HepG2 (cell line): Measurements from ENCODE around the gene ESYT2.

ENCODE experiments used
- BHLHE40 ChIP-seq: IDR thresholded peaks from 2 replicates; pipeline ENCODE4 v1.6.1; 2011; ENCODE audit warnings: low read length, improper control_type of control experiment
- CREB1 ChIP-seq, 2 experiments: fragments of 450-650 bp in 1 of 2; IDR thresholded peaks; 2 replicates each; pipeline ENCODE4 v1.6.1; 2016 to 2017; ENCODE audit warnings: control low read depth in 1 of 2, mild to moderate bottlenecking in 1 of 2, missing compliant biosample characterization in 1 of 2, missing genetic modification characterization in 1 of 2
- CTCF ChIP-seq: sonication (generic); formaldehyde crosslinking; IDR thresholded peaks from 2 replicates; pipeline ENCODE4 v1.5.0; 2020; ENCODE audit warnings: mild to moderate bottlenecking, missing genetic modification reagents, moderate library complexity
- FOXC1 ChIP-seq: sonication (generic); formaldehyde crosslinking; IDR thresholded peaks from 2 replicates; pipeline ENCODE4 v1.8.0; 2022; ENCODE audit warnings: mild to moderate bottlenecking, missing genetic modification reagents, borderline replicate concordance
- GABPA ChIP-seq, 2 experiments: IDR thresholded peaks; 2 replicates each; pipeline ENCODE4 v1.6.1; 2011 to 2016; ENCODE audit warnings: low read depth in 2 of 2, low read length in 1 of 2, missing biosample characterization in 1 of 2, missing genetic modification characterization in 1 of 2
- MYC ChIP-seq: sonication (generic); formaldehyde crosslinking; IDR thresholded peaks from 2 replicates; pipeline ENCODE4 v1.9.0; 2021; ENCODE audit warnings: missing genetic modification reagents, borderline replicate concordance
- MZF1 ChIP-seq: sonication (generic); formaldehyde crosslinking; IDR thresholded peaks from 2 replicates; pipeline ENCODE4 v1.8.1; 2023; ENCODE audit warnings: mild to moderate bottlenecking, missing genetic modification reagents, borderline replicate concordance
- NR2C2 ChIP-seq: sonication (generic); formaldehyde crosslinking; IDR thresholded peaks from 2 replicates; pipeline ENCODE4 v1.4.0; 2020; ENCODE audit warnings: missing genetic modification reagents, mild to moderate bottlenecking, moderate library complexity, borderline replicate concordance
- POLR2A ChIP-seq, 2 experiments: IDR thresholded peaks; 2 replicates each; pipeline ENCODE4 v1.6.1; 2011; ENCODE audit warnings: low read depth in 2 of 2, low read length in 2 of 2, mild to moderate bottlenecking in 1 of 2, moderate library complexity in 1 of 2; ENCODE audit not compliant: insufficient read depth in 1 of 2
- POLR2AphosphoS2 ChIP-seq: IDR thresholded peaks from 2 replicates; pipeline ENCODE4 v1.6.1; 2011; ENCODE audit warnings: low read depth, low read length, improper control_type of control experiment
- POLR2AphosphoS5 ChIP-seq: IDR thresholded peaks from 2 replicates; pipeline ENCODE4 v1.6.1; 2012; ENCODE audit warnings: low read depth, low read length
- PPARG ChIP-seq: conservative IDR thresholded peaks from 2 replicates; pipeline ENCODE4 v1.6.1; 2016; ENCODE audit warnings: missing biosample characterization, missing genetic modification reagents
- RAD51 ChIP-seq: fragments of 450-650 bp; IDR thresholded peaks from 2 replicates; pipeline ENCODE4 v1.6.1; 2016; ENCODE audit warnings: borderline replicate concordance
- ZBTB42 ChIP-seq: sonication (generic); formaldehyde crosslinking; IDR thresholded peaks from 2 replicates; pipeline ENCODE4 v1.5.0; 2020; ENCODE audit warnings: mild to moderate bottlenecking, missing genetic modification reagents

GRCh38 chr7:158783595-158783994 is 45.7 kb downstream of the ESYT2 start:
- TF ChIP-seq PPARG (CRISPR knock-in tag) (no peak), POLR2AphosphoS5 (no peak), RAD51 (no peak), GABPA (IDR thresholded peaks at IDR 0.05; ENCODE audit: low read depth, low read length) (no peak), GABPA (CRISPR knock-in tag; IDR thresholded peaks at IDR 0.05; ENCODE audit: low read depth) (no peak), CTCF (CRISPR knock-in tag) (no peak), BHLHE40 (no peak), MZF1 (no peak), MYC (no peak), POLR2A (IDR thresholded peaks at IDR 0.05; ENCODE audit: insufficient read depth in 1 of 2, low read depth in 2 of 2, low read length in 2 of 2) (no peak), NR2C2 (CRISPR knock-in tag) (no peak), FOXC1 (CRISPR knock-in tag) (no peak), CREB1 (IDR thresholded peaks at IDR 0.05) (no peak), CREB1 (CRISPR knock-in tag; IDR thresholded peaks at IDR 0.05) (no peak), POLR2AphosphoS2 (no peak), ZBTB42 (CRISPR knock-in tag) (no peak)
